Epithelial cell of esophagus (primary cell): ENCODE measurements around the gene ENDOD1.

Experiments
- DNase-seq: peaks from one replicate; pipeline ENCODE4 v3.0.0; 2010; ENCODE audit warnings: low read depth
- H3K4me3 ChIP-seq: 2 replicates; pipeline ENCODE4 v1.5.1; 2011; ENCODE audit warnings: mild to moderate bottlenecking, low read length, control low read depth
- CTCF ChIP-seq: IDR thresholded peaks from 2 replicates; pipeline ENCODE4 v1.5.1; 2011; ENCODE audit warnings: low read depth, mild to moderate bottlenecking, low read length, control low read depth, inconsistent platforms; ENCODE audit not compliant: insufficient read depth; ENCODE audit errors: missing control alignments

Gene ENDOD1

GRCh38 chr11:95067039-95067840, 22.4 kb upstream of the ENDOD1 start:
- peak; percentile 51 for TF ChIP-seq CTCF
- peak; percentile 74 for DNase-seq
- H3K4me3 ChIP-seq, result peak overlapping the region; percentile 94

- no peak for TF ChIP-seq CTCF
- DNase-seq, result no peak
- H3K4me3 ChIP-seq, result peak overlapping the region; percentile 94
These were observed 21.8 kb upstream of the ENDOD1 start for GRCh38 chr11:95067841-95068219.

- no peak for TF ChIP-seq CTCF
- DNase-seq, result peak; percentile 97
- peak overlapping the region; percentile 94 for H3K4me3 ChIP-seq
These were observed 21.1 kb upstream of the ENDOD1 start for GRCh38 chr11:95068549-95068948.

GRCh38 chr11:95070471-95070870, 19.2 kb upstream of the ENDOD1 start:
- TF ChIP-seq CTCF, result no peak
- H3K4me3 ChIP-seq, result no peak overlapping the region
- DNase-seq, result no peak

- DNase-seq, result peak; percentile 72
- no peak overlapping the region for H3K4me3 ChIP-seq
- TF ChIP-seq CTCF, result no peak
These were observed 16.7 kb upstream of the ENDOD1 start for GRCh38 chr11:95072948-95073347.

GRCh38 chr11:95074792-95075563, 14.7 kb upstream of the ENDOD1 start:
- TF ChIP-seq CTCF, result no peak
- H3K4me3 ChIP-seq, result no peak overlapping the region
- DNase-seq, result peak; percentile 67

GRCh38 chr11:95076416-95076815, 13.2 kb upstream of the ENDOD1 start:
- H3K4me3 ChIP-seq, result no peak overlapping the region
- DNase-seq, result peak; percentile 61
- TF ChIP-seq CTCF, result no peak
